ENCODE results near the gene SMARCA1.

The SMARCA1 gene

GRCh38 chrX:129452523-129452922 lies 70.8 kb downstream of the SMARCA1 start:
- DNase-seq (ENCODE audit: low read depth): no peak

- no peak for DNase-seq (ENCODE audit: low read depth)
Measured at GRCh38 chrX:129450123-129450522, 73.2 kb downstream of the SMARCA1 start.

GRCh38 chrX:129449148-129449547 lies 74.1 kb downstream of the SMARCA1 start:
- no peak for DNase-seq (ENCODE audit: low read depth)

GRCh38 chrX:129445436-129445835 lies 77.9 kb downstream of the SMARCA1 start:
- DNase-seq (ENCODE audit: low read depth): no peak

DNA sequence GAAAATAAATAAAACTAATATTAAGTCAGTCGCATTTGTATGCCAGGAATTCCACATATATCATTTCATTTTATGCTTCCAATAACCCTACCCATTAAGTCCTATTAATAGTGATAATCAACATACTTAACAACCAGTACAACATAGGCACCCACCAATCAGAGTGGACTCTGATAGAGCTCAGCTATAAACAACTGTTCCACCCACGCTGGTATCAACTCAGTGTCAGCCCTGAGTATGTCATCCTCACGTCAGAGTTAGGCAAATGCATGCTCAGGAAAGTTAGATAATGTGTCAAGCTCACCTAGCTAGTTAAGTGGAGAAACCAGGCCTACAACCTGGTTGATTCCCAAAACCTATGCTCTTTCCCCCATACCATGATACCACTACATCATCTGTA lies 89.3 kb downstream of the SMARCA1 start:
- no peak for DNase-seq (ENCODE audit: low read depth)

DNA sequence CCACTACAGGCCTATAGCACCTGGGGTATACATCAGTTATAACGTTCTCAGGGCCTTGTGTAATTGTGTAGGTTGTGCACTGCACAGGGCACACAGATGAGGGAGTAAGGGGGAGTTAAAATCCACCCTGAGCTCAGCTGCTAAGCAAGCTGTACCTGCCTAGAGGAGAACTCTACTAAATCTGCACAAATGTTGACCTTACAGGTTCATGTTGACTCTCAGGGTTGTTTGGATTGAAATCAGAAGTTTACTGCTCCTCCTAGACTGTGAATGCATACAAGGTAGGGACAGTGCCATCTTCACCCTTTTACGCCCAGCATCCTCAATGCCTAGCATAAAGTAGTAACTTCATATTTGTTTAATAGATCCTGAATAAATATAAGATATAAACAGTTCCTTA lies 89.8 kb downstream of the SMARCA1 start:
- DNase-seq (ENCODE audit: low read depth): no peak

GRCh38 chrX:129427267-129427666 lies 96.0 kb downstream of the SMARCA1 start:
- no peak for DNase-seq (ENCODE audit: low read depth)

DNA sequence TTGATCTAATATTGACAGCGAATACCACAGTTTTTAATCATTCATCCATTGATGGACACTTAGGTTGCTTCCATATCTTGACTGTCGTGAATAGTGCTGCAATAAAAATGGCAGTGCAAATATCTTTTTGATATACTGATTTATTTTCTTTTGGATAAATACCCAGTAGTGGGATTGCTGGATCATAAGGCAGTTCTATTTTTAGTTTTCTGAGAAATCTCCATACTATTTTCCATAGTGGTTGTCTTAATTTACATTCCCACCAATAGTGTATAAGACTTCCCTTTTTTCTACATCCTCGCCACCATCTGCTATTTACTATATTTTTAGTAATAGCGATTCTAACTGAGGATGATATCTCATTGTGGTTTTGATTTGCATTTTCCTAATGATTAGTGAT lies 100.1 kb downstream of the SMARCA1 start:
- no peak for DNase-seq (ENCODE audit: low read depth)

GRCh38 chrX:129404670-129405008 lies 118.7 kb downstream of the SMARCA1 start:
- DNase-seq (ENCODE audit: low read depth): no peak

DNA sequence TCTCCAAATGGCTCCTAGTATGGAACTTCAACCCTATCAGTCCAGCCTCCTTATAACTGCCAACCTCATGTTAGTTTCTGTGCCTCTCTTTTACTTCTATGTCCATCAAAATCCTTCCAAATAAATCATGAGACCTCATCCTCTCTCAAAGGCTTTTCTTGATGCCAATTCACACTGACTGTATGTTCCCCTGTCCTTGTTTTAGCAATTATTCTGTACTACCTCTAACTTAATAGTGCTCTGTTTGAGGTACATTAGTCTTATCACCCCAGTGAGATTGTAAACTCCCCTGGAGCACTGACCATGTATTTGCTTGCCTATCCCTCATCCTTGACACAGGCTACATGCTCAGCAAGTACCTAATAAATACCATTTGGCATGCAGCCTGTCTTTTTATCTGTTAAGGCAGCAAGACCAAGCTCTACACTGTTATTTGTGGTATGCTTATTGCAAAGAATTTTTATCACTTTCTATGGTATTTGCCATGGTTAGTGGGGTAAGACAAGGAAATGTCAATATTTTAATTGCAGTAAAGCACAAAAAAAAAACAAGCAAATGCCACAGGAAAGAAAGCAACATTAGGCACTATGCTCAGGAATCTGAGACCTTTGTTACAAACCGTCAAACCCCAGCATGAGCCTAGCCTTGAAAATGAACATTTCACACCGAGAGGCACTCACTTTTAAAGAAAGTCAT lies 119.2 kb downstream of the SMARCA1 start:
- no peak for DNase-seq (ENCODE audit: low read depth)
